HepG2 (cell line): Measurements from ENCODE around the gene HELLS. TPM values are rescaled to one million over a fixed set of nuclear protein-coding genes. Genes with fewer than 3 reads are reported as not detected.

Source experiments
- CHD4 ChIP-seq: fragments of 200-600 bp; sonication (generic); IDR thresholded peaks from 2 replicates; pipeline ENCODE4 v1.7.0; 2017; ENCODE audit warnings: mild to moderate bottlenecking, low read length, borderline replicate concordance
- FOXJ3 ChIP-seq: sonication (generic); formaldehyde crosslinking; IDR thresholded peaks from 2 replicates; pipeline ENCODE4 v1.4.0; 2020; ENCODE audit warnings: missing genetic modification reagents, mild to moderate bottlenecking, borderline replicate concordance
- HNRNPLL ChIP-seq: fragments of 200-400 bp; formaldehyde crosslinking; IDR thresholded peaks from 2 replicates; pipeline ENCODE4 v1.6.1; 2017; ENCODE audit warnings: mild to moderate bottlenecking, low read depth, low read length; ENCODE audit not compliant: poor library complexity, severe bottlenecking
- HOXA3 ChIP-seq: sonication (generic); formaldehyde crosslinking; IDR thresholded peaks from 2 replicates; pipeline ENCODE4 v1.5.0; 2020; ENCODE audit warnings: missing genetic modification reagents
- KDM5B ChIP-seq: sonication (generic); formaldehyde crosslinking; IDR thresholded peaks from 2 replicates; pipeline ENCODE4 v1.4.0; 2020; ENCODE audit warnings: missing genetic modification reagents, mild to moderate bottlenecking, borderline replicate concordance
- KLF13 ChIP-seq: sonication (generic); formaldehyde crosslinking; IDR thresholded peaks from 2 replicates; pipeline ENCODE4 v1.4.0; 2020; ENCODE audit warnings: mild to moderate bottlenecking, missing genetic modification reagents
- MBNL3 ChIP-seq: fragments of 250-450 bp; sonication (Bioruptor Pico); conservative IDR thresholded peaks from 2 replicates; pipeline ENCODE4 v1.8.0; 2022; ENCODE audit warnings: mild to moderate bottlenecking, inconsistent platforms
- NFIB ChIP-seq: sonication (generic); formaldehyde crosslinking; IDR thresholded peaks from 2 replicates; pipeline ENCODE4 v1.9.0; 2021; ENCODE audit warnings: missing genetic modification reagents, mild to moderate bottlenecking, borderline replicate concordance
- NR2F6 ChIP-seq, 2 experiments: IDR thresholded peaks; 2 replicates each; pipeline ENCODE4 v1.6.1; 2016; ENCODE audit warnings: antibody characterized with exemption in 1 of 2, mild to moderate bottlenecking in 1 of 2
- PAF1 ChIP-seq: IDR thresholded peaks from 2 replicates; pipeline ENCODE4 v1.6.1; 2016; ENCODE audit warnings: missing genetic modification reagents, missing compliant biosample characterization
- SIX4 ChIP-seq: sonication (generic); formaldehyde crosslinking; IDR thresholded peaks from 2 replicates; pipeline ENCODE4 v1.4.0; 2020; ENCODE audit warnings: missing genetic modification reagents
- SMYD3 ChIP-seq: sonication (generic); formaldehyde crosslinking; IDR thresholded peaks from 2 replicates; pipeline ENCODE4 v1.8.1; 2023; ENCODE audit warnings: mild to moderate bottlenecking, missing genetic modification reagents
- TBL1XR1 ChIP-seq: fragments of 150-350 bp; IDR thresholded peaks from 2 replicates; pipeline ENCODE4 v1.6.1; 2014; ENCODE audit warnings: borderline replicate concordance, low read length; ENCODE audit not compliant: partially characterized antibody
- U2AF2 ChIP-seq: fragments of 200-400 bp; formaldehyde crosslinking; IDR thresholded peaks from 2 replicates; pipeline ENCODE4 v1.6.1; 2017; ENCODE audit warnings: low read depth, mild to moderate bottlenecking, low read length
- ZFP36L2 ChIP-seq: sonication (generic); formaldehyde crosslinking; IDR thresholded peaks from 2 replicates; pipeline ENCODE4 v1.4.0; 2020; ENCODE audit warnings: missing genetic modification reagents
- ZNF10 ChIP-seq: sonication (generic); formaldehyde crosslinking; IDR thresholded peaks from 2 replicates; pipeline ENCODE4 v1.4.0; 2020; ENCODE audit warnings: mild to moderate bottlenecking, low read depth, missing genetic modification reagents, borderline replicate concordance
- ZNF329 ChIP-seq: sonication (generic); formaldehyde crosslinking; IDR thresholded peaks from 2 replicates; pipeline ENCODE4 v1.9.0; 2021; ENCODE audit warnings: low read depth, mild to moderate bottlenecking, missing genetic modification reagents
- ZNF773 ChIP-seq: sonication (generic); formaldehyde crosslinking; IDR thresholded peaks from 2 replicates; pipeline ENCODE4 v1.4.0; 2020; ENCODE audit warnings: missing genetic modification reagents, borderline replicate concordance
- ZNF776 ChIP-seq: sonication (generic); formaldehyde crosslinking; IDR thresholded peaks from 2 replicates; pipeline ENCODE4 v1.4.0; 2020; ENCODE audit warnings: mild to moderate bottlenecking, missing genetic modification reagents
- ZNF781 ChIP-seq: sonication (generic); formaldehyde crosslinking; IDR thresholded peaks from 2 replicates; pipeline ENCODE4 v1.5.1; 2020; ENCODE audit warnings: borderline replicate concordance, mild to moderate bottlenecking, missing genetic modification reagents; ENCODE audit errors: not compliant biosample characterization
- polyA plus RNA-seq, 8 experiments: library from polyadenylated mRNA; depleted of rRNA in 3 of 8; stranded (reverse) in 7 of 8; unstranded in 1 of 8; fragments of >200 nt; fragmentation: Illumina TruSeq in 4 of 8; extraction: Trizol in 4 of 8; gene quantifications; 2 replicates each; pipeline versions ENCODE4 v1.2.1 to v1.2.3, GENCODE V29; 2011 to 2016; ENCODE audit warnings: low read depth in 4 of 8, missing spikeins in 1 of 8, mixed read lengths in 1 of 8; ENCODE audit not compliant: insufficient read depth in 1 of 8
- total RNA-seq, 5 experiments: library from RNA; depleted of rRNA; stranded (reverse); fragments of >200 nt; fragmentation: Illumina TruSeq; extraction: Trizol; gene quantifications; 2 replicates each; pipeline ENCODE4 v1.2.3, GENCODE V29; 2016; ENCODE audit warnings: low read depth in 1 of 5
- TF ChIP-seq, protein P1 (sequence below): sonication (generic); formaldehyde crosslinking; IDR thresholded peaks from 2 replicates; pipeline ENCODE4 v1.5.1; 2020; ENCODE audit warnings: mild to moderate bottlenecking, missing genetic modification reagents, borderline replicate concordance
- TF ChIP-seq, protein P2 (sequence below): sonication (generic); formaldehyde crosslinking; IDR thresholded peaks from 2 replicates; pipeline ENCODE4 v1.8.0; 2022; ENCODE audit warnings: mild to moderate bottlenecking, missing genetic modification reagents, moderate library complexity
- TF ChIP-seq, protein P3 (sequence below): sonication (generic); formaldehyde crosslinking; IDR thresholded peaks from 2 replicates; pipeline ENCODE4 v1.4.0; 2020; ENCODE audit warnings: missing genetic modification reagents, mild to moderate bottlenecking, borderline replicate concordance

HELLS gene
- total and polyA plus RNA-seq, 2 of the 13 experiments (the other 11 are each of a cell fraction or from before 2014, with no cell fraction given) = 22.6 to 84.6 TPM

DNA sequence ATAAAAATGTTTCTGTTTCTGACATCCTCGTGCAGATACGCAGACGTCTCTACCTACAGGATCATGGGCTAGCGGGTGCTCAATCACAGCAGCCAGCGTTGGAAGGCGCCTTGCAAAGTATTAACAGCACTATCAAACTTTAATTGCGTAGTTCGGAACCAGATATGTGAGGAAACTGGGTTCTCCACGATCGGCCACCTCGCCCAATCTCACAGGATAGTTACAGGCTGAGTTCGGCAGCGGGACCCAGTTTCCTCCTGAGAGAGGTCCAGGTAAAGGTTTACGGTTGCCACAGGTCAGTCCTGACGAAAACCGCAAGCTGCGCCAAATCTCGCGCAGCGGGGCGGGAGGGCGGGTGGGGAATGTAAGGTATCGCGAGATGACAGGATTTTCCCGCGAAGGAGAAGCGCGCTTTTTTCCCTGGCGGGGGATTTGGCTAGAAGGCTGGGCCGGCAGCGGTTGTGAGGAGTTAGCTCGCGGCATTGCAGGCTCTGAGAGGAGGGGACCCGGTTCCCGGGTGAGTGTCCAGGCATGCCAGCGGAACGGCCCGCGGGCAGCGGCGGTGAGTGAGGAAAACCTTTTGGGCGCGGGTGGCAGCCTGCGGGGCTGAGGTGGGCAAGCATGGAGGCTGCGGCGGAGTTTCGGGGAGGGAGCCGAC, at the start of gene HELLS (continued):
- TF ChIP-seq, protein P1, sequence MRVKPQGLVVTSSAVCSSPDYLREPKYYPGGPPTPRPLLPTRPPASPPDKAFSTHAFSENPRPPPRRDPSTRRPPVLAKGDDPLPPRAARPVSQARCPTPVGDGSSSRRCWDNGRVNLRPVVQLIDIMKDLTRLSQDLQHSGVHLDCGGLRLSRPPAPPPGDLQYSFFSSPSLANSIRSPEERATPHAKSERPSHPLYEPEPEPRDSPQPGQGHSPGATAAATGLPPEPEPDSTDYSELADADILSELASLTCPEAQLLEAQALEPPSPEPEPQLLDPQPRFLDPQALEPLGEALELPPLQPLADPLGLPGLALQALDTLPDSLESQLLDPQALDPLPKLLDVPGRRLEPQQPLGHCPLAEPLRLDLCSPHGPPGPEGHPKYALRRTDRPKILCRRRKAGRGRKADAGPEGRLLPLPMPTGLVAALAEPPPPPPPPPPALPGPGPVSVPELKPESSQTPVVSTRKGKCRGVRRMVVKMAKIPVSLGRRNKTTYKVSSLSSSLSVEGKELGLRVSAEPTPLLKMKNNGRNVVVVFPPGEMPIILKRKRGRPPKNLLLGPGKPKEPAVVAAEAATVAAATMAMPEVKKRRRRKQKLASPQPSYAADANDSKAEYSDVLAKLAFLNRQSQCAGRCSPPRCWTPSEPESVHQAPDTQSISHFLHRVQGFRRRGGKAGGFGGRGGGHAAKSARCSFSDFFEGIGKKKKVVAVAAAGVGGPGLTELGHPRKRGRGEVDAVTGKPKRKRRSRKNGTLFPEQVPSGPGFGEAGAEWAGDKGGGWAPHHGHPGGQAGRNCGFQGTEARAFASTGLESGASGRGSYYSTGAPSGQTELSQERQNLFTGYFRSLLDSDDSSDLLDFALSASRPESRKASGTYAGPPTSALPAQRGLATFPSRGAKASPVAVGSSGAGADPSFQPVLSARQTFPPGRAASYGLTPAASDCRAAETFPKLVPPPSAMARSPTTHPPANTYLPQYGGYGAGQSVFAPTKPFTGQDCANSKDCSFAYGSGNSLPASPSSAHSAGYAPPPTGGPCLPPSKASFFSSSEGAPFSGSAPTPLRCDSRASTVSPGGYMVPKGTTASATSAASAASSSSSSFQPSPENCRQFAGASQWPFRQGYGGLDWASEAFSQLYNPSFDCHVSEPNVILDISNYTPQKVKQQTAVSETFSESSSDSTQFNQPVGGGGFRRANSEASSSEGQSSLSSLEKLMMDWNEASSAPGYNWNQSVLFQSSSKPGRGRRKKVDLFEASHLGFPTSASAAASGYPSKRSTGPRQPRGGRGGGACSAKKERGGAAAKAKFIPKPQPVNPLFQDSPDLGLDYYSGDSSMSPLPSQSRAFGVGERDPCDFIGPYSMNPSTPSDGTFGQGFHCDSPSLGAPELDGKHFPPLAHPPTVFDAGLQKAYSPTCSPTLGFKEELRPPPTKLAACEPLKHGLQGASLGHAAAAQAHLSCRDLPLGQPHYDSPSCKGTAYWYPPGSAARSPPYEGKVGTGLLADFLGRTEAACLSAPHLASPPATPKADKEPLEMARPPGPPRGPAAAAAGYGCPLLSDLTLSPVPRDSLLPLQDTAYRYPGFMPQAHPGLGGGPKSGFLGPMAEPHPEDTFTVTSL = no peak
- TF ChIP-seq KLF13 (CRISPR knock-in tag) (no peak), SMYD3 (CRISPR knock-in tag) (no peak), ZNF329 (0 out of 2 replicates have a peak, but pooled peaks have one; percentile 74), TBL1XR1 (no peak), U2AF2 (no peak), NFIB (CRISPR knock-in tag) (no peak), NR2F6 (IDR thresholded peaks at IDR 0.05) (no peak), NR2F6 (CRISPR knock-in tag; IDR thresholded peaks at IDR 0.05) (no peak), ZNF10 (CRISPR knock-in tag) (no peak), HOXA3 (CRISPR knock-in tag) (peak; percentile 41; the same call in 1 of the 2 replicates), ZNF781 (CRISPR knock-in tag) (peak; percentile 53), ZFP36L2 (no peak), KDM5B (peak; percentile 49; the same call in 1 of the 2 replicates), FOXJ3 (CRISPR knock-in tag) (no peak), MBNL3 (CRISPR knock-in tag) (no peak), CHD4 (no peak), HNRNPLL (peak; percentile 90), SIX4 (CRISPR knock-in tag) (no peak), ZNF776 (CRISPR knock-in tag) (no peak; the same call in 1 of the 2 replicates), PAF1 (CRISPR knock-in tag) (no peak), ZNF773 (CRISPR knock-in tag) (no peak)
- TF ChIP-seq, protein P2, sequence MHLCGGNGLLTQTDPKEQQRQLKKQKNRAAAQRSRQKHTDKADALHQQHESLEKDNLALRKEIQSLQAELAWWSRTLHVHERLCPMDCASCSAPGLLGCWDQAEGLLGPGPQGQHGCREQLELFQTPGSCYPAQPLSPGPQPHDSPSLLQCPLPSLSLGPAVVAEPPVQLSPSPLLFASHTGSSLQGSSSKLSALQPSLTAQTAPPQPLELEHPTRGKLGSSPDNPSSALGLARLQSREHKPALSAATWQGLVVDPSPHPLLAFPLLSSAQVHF (CRISPR knock-in tag) = peak; percentile 82; the same call in 1 of the 2 replicates
- TF ChIP-seq, protein P3, sequence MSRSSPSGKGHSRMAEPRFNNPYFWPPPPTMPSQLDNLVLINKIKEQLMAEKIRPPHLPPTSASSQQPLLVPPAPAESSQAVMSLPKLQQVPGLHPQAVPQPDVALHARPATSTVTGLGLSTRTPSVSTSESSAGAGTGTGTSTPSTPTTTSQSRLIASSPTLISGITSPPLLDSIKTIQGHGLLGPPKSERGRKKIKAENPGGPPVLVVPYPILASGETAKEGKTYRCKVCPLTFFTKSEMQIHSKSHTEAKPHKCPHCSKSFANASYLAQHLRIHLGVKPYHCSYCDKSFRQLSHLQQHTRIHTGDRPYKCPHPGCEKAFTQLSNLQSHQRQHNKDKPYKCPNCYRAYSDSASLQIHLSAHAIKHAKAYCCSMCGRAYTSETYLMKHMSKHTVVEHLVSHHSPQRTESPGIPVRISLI = peak; percentile 34; the same call in 1 of the 2 replicates
